ENCODE measurements around the gene DDB1.

The DDB1 gene

DNA sequence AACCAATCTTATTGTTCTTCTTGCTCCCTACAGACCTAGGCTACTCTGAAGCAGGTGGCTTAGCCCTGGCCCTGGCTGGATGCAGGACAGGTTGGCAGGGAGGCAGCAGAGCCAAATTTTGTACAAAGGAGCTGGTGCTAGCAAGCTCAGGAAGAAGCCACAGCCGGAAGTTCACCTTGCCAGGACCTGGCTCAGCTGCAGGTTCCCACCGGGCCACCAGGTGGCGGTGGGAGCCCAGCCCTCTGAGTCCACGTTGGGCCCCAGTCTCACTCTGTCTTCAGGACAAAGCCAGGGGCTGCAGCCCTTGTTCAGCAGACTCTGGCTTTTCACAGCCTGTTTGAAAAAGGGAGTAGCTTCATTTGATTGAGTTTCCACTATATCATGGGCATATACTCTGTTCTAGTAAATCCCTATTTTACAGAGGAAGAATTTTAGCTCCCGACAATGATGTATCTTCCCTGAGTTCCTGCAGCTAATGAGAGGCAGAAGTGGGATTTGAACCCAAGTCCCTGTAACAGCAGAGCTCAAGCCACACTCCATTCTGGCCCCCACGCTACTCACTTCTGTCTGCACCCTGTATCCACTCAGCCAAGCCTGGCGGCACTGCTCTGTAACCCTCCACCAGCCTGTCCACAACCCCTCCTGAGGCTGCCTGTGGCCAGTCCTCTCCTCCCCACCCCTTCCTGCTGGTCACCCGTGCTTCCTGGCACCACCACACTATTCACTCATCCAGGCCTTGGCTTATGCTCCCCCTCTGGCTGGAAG is 3.4 kb upstream of the DDB1 start:
- peaks cover 19 to 38% of the 10 kb centered on the region in 2 donors for H3K36me3 ChIP-seq (ENCODE audit: control insufficient read depth in 1 of 2, insufficient read depth in 2 of 2, low read length in 2 of 2)
- H3K9ac ChIP-seq (ENCODE audit: low read depth in 1 of 2, low read length in 2 of 2) = peak overlapping the region; percentile 48 to 96
- peak overlapping the region; percentile 57 to 97 for H3K4me3 ChIP-seq (ENCODE audit: low read depth in 1 of 2, low read length in 2 of 2)
- H3K27ac ChIP-seq (ENCODE audit: low read depth, low read length) = no peak overlapping the region
- H3K27me3 ChIP-seq (ENCODE audit: control insufficient read depth in 1 of 2, insufficient read depth in 2 of 2, low read length in 2 of 2) = no peaks in the 10 kb centered on the region
- peaks cover 35 to 43% of the 10 kb centered on the region in 2 donors for H3K4me1 ChIP-seq (ENCODE audit: control insufficient read depth in 1 of 2, insufficient read depth in 2 of 2, low read length in 2 of 2)
- H3K9me3 ChIP-seq (ENCODE audit: control insufficient read depth in 1 of 2, low read length in 2 of 2) = no peaks in the 10 kb centered on the region

DNA sequence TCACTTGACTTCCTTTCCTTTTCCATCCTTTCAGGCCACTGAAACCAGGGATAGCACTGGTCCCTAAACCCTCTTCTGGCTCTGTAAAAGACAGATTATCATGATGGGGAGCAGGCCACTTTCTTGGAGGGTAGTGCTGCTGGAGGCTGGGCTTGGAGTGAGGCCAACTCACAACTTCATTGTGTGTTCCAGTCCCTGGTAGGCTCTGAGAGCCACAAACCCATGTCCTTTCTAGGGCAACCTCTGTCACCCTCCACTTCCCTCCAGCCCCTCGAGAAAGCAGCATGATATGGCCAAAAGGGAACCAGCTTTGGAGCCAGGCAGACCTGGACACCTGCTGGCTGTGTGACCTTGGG is 2.4 kb upstream of the DDB1 start:
- no peaks in the 10 kb centered on the region for H3K9me3 ChIP-seq (ENCODE audit: control insufficient read depth in 1 of 2, low read length in 2 of 2)
- H3K4me1 ChIP-seq (ENCODE audit: control insufficient read depth in 1 of 2, insufficient read depth in 2 of 2, low read length in 2 of 2) = peaks cover 41 to 49% of the 10 kb centered on the region in 2 donors
- peak overlapping the region; percentile 95 to 97 for H3K4me3 ChIP-seq (ENCODE audit: low read depth in 1 of 2, low read length in 2 of 2)
- peak overlapping the region; percentile 58 to 96 for H3K9ac ChIP-seq (ENCODE audit: low read depth in 1 of 2, low read length in 2 of 2)
- peaks cover 14 to 30% of the 10 kb centered on the region in 2 donors for H3K36me3 ChIP-seq (ENCODE audit: control insufficient read depth in 1 of 2, insufficient read depth in 2 of 2, low read length in 2 of 2)
- H3K27ac ChIP-seq (ENCODE audit: low read depth, low read length) = peak overlapping the region; percentile 23
- H3K27me3 ChIP-seq (ENCODE audit: control insufficient read depth in 1 of 2, insufficient read depth in 2 of 2, low read length in 2 of 2) = no peaks in the 10 kb centered on the region

DNA sequence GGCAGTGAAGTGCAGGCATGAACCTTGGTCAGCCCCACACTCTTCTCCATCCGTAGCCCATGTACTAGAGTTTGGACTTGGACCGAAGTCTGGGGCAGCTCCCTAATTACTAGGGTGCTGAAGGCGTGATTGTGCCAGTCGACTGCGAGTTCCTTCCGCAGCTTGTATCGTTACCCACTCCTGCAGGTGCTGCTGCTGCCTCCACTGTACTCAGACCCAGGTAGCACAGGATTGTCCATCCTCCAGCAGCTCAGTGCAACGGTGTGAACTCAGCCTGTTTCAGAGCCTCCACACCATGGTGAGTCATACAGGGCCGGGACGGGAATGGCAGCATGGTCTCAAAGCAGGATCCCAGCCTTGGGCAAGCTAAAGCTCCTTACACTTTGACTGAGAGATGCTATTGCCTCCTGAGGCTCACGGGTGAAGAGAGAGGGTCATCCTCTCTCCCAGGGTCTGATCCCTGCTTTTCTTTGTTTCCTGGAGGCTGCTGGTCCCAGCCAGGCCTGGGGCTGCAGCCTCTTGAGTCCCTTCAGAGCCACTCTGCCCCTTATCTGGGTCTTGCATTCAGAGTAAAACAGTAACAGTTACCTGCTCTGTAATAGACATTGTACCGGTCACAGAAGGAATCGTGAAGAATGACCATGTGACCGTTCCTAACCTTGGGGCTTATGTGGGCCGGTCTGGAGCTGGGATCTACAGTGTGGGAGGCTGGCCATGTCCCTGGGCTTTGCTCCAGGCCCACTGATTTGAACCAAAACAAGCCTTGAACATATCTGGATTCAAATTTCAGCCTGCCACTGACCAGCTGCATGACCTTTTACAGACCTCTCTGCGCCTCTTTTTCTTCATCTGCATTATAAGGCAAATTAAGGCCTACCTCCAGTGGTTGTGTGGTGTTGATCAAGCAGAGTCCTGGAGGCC is 1.8 kb upstream of the DDB1 start:
- Histone ChIP-seq H3K4me3 (ENCODE audit: low read depth in 1 of 2, low read length in 2 of 2) (peak overlapping the region; percentile 95 to 97), H3K36me3 (ENCODE audit: control insufficient read depth in 1 of 2, insufficient read depth in 2 of 2, low read length in 2 of 2) (peaks cover 16 to 34% of the 10 kb centered on the region in 2 donors), H3K27ac (ENCODE audit: low read depth, low read length) (peak overlapping the region; percentile 53), H3K9ac (ENCODE audit: low read depth in 1 of 2, low read length in 2 of 2) (peak overlapping the region; percentile 58 to 96), H3K9me3 (ENCODE audit: control insufficient read depth in 1 of 2, low read length in 2 of 2) (no peaks in the 10 kb centered on the region), H3K4me1 (ENCODE audit: control insufficient read depth in 1 of 2, insufficient read depth in 2 of 2, low read length in 2 of 2) (peaks cover 41 to 49% of the 10 kb centered on the region in 2 donors), H3K27me3 (ENCODE audit: control insufficient read depth in 1 of 2, insufficient read depth in 2 of 2, low read length in 2 of 2) (no peaks in the 10 kb centered on the region)

DNA sequence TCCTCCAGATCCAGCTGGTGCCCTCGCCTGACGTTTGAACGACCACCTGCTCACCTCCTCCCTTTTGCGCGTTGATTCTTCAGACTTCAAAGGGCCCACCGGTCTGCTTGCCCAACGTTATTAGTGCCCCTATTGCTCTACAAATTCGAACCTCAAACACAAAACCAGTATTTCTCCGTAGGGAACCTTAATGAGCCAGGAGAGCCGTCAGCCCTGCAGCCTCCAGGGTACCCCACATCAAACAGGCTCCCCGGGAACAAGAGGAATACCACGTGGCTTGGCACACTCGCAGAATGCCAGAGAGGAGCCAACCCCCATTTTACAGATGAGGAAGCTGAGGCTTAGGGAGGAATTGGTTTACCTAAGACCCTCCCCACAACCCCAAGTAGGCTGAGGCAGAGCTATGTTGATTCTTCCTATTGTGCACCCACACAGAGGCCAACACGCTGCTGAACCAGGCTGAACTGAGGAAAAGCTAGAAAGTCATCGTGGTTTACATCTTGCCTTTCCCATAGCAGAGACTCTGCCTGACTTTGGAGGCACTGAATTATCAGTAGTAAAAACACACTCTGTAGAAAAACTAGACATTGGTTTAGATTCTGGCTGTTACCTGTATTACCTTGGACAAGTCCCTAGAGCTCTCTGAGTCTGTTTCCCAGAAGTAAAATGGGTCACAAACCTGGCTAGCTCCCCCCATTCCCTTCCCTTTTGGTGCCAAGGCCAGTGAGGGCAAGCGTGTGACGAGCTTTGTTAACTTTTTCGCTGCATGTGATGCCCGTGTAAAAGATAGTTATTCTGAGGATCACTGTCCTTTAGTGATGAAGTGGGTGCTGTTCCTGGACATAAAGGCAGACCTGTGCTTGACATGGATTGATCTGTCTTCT is 887 bp upstream of the DDB1 start:
- H3K9ac ChIP-seq (ENCODE audit: low read depth in 1 of 2, low read length in 2 of 2) = peak overlapping the region; percentile 96 to 99
- peaks cover 41 to 49% of the 10 kb centered on the region in 2 donors for H3K4me1 ChIP-seq (ENCODE audit: control insufficient read depth in 1 of 2, insufficient read depth in 2 of 2, low read length in 2 of 2)
- peaks cover 22 to 35% of the 10 kb centered on the region in 2 donors for H3K36me3 ChIP-seq (ENCODE audit: control insufficient read depth in 1 of 2, insufficient read depth in 2 of 2, low read length in 2 of 2)
- H3K9me3 ChIP-seq (ENCODE audit: control insufficient read depth in 1 of 2, low read length in 2 of 2) = no peaks in the 10 kb centered on the region
- H3K4me3 ChIP-seq (ENCODE audit: low read depth in 1 of 2, low read length in 2 of 2) = peak overlapping the region; percentile 95 to 97
- peak overlapping the region; percentile 83 for H3K27ac ChIP-seq (ENCODE audit: low read depth, low read length)
- no peaks in the 10 kb centered on the region for H3K27me3 ChIP-seq (ENCODE audit: control insufficient read depth in 1 of 2, insufficient read depth in 2 of 2, low read length in 2 of 2)

DNA sequence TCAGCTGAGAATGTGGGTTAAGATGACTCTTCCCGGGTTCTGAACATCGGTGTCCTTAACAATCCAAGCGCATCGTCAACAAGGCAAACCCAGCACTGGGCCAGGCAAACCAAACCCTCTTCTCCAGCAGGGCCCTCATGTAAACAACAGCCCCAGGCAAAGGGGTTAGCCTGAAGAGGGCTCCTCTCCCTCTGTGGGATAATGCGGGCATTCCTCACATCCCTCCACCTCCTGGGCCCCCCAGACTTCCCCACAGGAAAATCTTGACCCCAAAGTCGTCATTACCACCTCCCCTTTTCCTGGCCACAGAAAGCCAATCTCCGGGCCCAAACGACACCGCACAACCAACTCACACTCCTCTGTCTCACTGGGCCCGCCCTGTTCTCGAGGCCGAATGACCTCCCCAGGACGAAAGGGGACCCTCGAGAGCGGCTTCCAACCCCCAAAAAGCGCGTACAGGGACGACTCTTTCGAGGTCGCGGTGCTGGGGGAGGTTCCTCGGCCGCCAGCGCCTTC is 566 bp downstream of the DDB1 start:
- no peaks in the 10 kb centered on the region for H3K27me3 ChIP-seq (ENCODE audit: control insufficient read depth in 1 of 2, insufficient read depth in 2 of 2, low read length in 2 of 2)
- peaks cover 14 to 36% of the 10 kb centered on the region in 2 donors for H3K36me3 ChIP-seq (ENCODE audit: control insufficient read depth in 1 of 2, insufficient read depth in 2 of 2, low read length in 2 of 2)
- peaks cover 41 to 49% of the 10 kb centered on the region in 2 donors for H3K4me1 ChIP-seq (ENCODE audit: control insufficient read depth in 1 of 2, insufficient read depth in 2 of 2, low read length in 2 of 2)
- peak overlapping the region; percentile 83 for H3K27ac ChIP-seq (ENCODE audit: low read depth, low read length)
- H3K9me3 ChIP-seq (ENCODE audit: control insufficient read depth in 1 of 2, low read length in 2 of 2) = no peaks in the 10 kb centered on the region
- H3K9ac ChIP-seq (ENCODE audit: low read depth in 1 of 2, low read length in 2 of 2) = peak overlapping the region; percentile 96 to 99
- H3K4me3 ChIP-seq (ENCODE audit: low read depth in 1 of 2, low read length in 2 of 2) = peak overlapping the region; percentile 95 to 97

DNA sequence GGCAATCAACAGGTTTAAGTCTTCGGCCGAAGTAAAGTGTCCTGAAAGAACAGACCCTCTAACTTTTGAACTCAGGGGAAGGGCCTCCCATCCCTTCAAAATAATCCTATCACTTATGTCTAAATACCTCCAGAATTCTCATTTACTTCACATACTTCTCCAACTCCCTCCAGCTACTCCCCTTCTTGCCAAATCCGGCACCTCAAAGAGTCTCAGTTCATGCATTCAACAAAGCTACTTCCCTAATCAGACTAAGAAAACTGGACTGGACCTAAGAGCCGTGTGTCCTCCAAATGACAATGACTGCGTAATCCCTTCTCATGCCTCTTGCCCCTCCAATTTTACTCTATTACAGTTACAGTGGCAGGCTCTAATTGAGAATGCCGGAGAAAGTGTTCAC is 1.3 kb downstream of the DDB1 start:
- H3K27me3 ChIP-seq (ENCODE audit: control insufficient read depth in 1 of 2, insufficient read depth in 2 of 2, low read length in 2 of 2) = no peaks in the 10 kb centered on the region
- no peaks in the 10 kb centered on the region for H3K9me3 ChIP-seq (ENCODE audit: control insufficient read depth in 1 of 2, low read length in 2 of 2)
- peaks cover 17 to 36% of the 10 kb centered on the region in 2 donors for H3K36me3 ChIP-seq (ENCODE audit: control insufficient read depth in 1 of 2, insufficient read depth in 2 of 2, low read length in 2 of 2)
- H3K4me3 ChIP-seq (ENCODE audit: low read depth in 1 of 2, low read length in 2 of 2) = peak overlapping the region; percentile 95 to 97
- peaks cover 38 to 43% of the 10 kb centered on the region in 2 donors for H3K4me1 ChIP-seq (ENCODE audit: control insufficient read depth in 1 of 2, insufficient read depth in 2 of 2, low read length in 2 of 2)
- H3K27ac ChIP-seq (ENCODE audit: low read depth, low read length) = no peak overlapping the region
- peak overlapping the region; percentile 96 to 99 for H3K9ac ChIP-seq (ENCODE audit: low read depth in 1 of 2, low read length in 2 of 2)

DNA sequence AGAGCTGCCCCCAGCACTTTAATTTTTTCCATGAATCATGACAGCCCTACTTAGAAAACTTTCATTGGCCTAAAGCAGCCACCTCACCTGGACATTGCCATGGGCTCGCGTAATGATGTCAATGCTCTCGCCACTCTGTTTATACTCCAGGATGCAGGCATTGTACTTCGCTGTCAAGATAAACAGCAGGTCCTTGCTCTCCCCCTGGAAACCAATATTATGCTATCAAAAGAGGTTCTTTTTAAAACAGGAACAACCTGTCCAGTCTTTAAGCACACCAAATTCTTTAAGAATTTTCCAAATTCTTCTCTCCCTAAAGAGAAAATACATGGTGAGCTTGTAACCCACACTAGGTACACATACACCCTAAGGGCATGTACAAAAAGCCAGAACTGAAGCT is 3.0 kb downstream of the DDB1 start:
- no peaks in the 10 kb centered on the region for H3K27me3 ChIP-seq (ENCODE audit: control insufficient read depth in 1 of 2, insufficient read depth in 2 of 2, low read length in 2 of 2)
- H3K36me3 ChIP-seq (ENCODE audit: control insufficient read depth in 1 of 2, insufficient read depth in 2 of 2, low read length in 2 of 2) = peaks cover 32 to 50% of the 10 kb centered on the region in 2 donors
- no peak overlapping the region for H3K9ac ChIP-seq (ENCODE audit: low read depth in 1 of 2, low read length in 2 of 2)
- H3K4me1 ChIP-seq (ENCODE audit: control insufficient read depth in 1 of 2, insufficient read depth in 2 of 2, low read length in 2 of 2) = peaks cover 28 to 31% of the 10 kb centered on the region in 2 donors
- no peak overlapping the region for H3K27ac ChIP-seq (ENCODE audit: low read depth, low read length)
- no peak overlapping the region for H3K4me3 ChIP-seq (ENCODE audit: low read depth in 1 of 2, low read length in 2 of 2)
- no peaks in the 10 kb centered on the region for H3K9me3 ChIP-seq (ENCODE audit: control insufficient read depth in 1 of 2, low read length in 2 of 2)

DNA sequence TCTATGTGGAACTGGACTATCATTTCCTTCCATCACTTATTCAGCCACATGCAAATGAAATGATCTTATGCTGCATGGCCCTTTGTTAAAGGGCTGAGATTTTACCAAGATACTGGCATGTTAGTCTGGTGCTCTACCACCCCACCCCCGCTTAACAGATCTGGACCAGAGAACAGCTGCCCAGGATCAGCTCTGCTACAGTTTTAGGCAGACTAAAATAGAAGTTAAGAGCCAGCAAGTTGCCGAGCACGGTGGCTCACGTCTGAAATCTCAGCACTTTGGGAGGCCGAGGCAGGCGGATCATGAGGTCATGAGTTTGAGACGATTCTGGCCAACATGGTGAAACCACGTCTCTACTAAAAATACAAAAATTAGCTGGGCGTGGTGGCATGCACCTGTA is 4.6 kb downstream of the DDB1 start:
- H3K27ac ChIP-seq (ENCODE audit: low read depth, low read length) = no peak overlapping the region
- no peaks in the 10 kb centered on the region for H3K27me3 ChIP-seq (ENCODE audit: control insufficient read depth in 1 of 2, insufficient read depth in 2 of 2, low read length in 2 of 2)
- H3K9me3 ChIP-seq (ENCODE audit: control insufficient read depth in 1 of 2, low read length in 2 of 2) = no peaks in the 10 kb centered on the region
- H3K4me3 ChIP-seq (ENCODE audit: low read depth in 1 of 2, low read length in 2 of 2) = no peak overlapping the region
- no peak overlapping the region for H3K9ac ChIP-seq (ENCODE audit: low read depth in 1 of 2, low read length in 2 of 2)
- H3K36me3 ChIP-seq (ENCODE audit: control insufficient read depth in 1 of 2, insufficient read depth in 2 of 2, low read length in 2 of 2) = peaks cover 43 to 61% of the 10 kb centered on the region in 2 donors
- peaks cover 15 to 19% of the 10 kb centered on the region in 2 donors for H3K4me1 ChIP-seq (ENCODE audit: control insufficient read depth in 1 of 2, insufficient read depth in 2 of 2, low read length in 2 of 2)

DNA sequence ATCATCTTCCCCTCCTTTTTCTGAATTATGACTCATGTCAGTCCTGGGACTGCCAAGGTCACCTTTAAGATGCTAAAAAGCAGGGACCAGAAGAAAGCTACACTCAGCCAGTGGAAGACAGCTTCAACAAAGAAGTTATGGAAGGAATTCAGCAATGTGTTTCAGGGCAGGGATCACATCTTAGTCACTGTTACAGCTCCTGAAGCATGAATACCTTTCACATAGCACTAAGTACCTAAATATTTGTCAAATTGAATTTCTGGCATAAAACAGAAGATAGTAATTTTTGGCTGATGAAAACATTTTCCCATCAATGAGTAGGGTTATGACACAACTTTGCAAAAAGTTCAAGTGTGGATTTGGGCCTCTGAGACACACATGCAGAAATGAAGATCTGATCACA is 5.2 kb downstream of the DDB1 start:
- H3K4me1 ChIP-seq (ENCODE audit: control insufficient read depth in 1 of 2, insufficient read depth in 2 of 2, low read length in 2 of 2) = peaks cover 15 to 17% of the 10 kb centered on the region in 2 donors
- no peaks in the 10 kb centered on the region for H3K27me3 ChIP-seq (ENCODE audit: control insufficient read depth in 1 of 2, insufficient read depth in 2 of 2, low read length in 2 of 2)
- H3K9me3 ChIP-seq (ENCODE audit: control insufficient read depth in 1 of 2, low read length in 2 of 2) = no peaks in the 10 kb centered on the region
- H3K36me3 ChIP-seq (ENCODE audit: control insufficient read depth in 1 of 2, insufficient read depth in 2 of 2, low read length in 2 of 2) = peaks cover 48 to 68% of the 10 kb centered on the region in 2 donors
- no peak overlapping the region for H3K27ac ChIP-seq (ENCODE audit: low read depth, low read length)
- no peak overlapping the region for H3K4me3 ChIP-seq (ENCODE audit: low read depth in 1 of 2, low read length in 2 of 2)
- no peak overlapping the region for H3K9ac ChIP-seq (ENCODE audit: low read depth in 1 of 2, low read length in 2 of 2)
